Liver (tissue), 9 donors: ENCODE data around the gene HSPE1. TPM values are rescaled to one million over a fixed set of nuclear protein-coding genes. Genes with fewer than 3 reads are reported as not detected.
A peak's percentile ranks its signal among the peaks of the same experiment; 100 is the strongest.

Source experiments
- DNase-seq: peaks from one replicate; pipeline ENCODE4 v3.0.0-alpha.2; 2017; ENCODE audit warnings: low spot score
- H3K27ac ChIP-seq, 2 donors: one replicate each; pipeline ENCODE4 v1.7.0; 2013; ENCODE audit warnings: inconsistent platforms in 2 of 2, low read length in 2 of 2, control low read depth in 1 of 2, low read depth in 1 of 2, mild to moderate bottlenecking in 1 of 2
- H3K27me3 ChIP-seq, 4 donors: one replicate each; pipeline versions ENCODE4 v1.6.1 to v1.7.0; 2013; ENCODE audit warnings: low read length in 3 of 4, inconsistent platforms in 1 of 4, mild to moderate bottlenecking in 1 of 4, moderate library complexity in 1 of 4; ENCODE audit not compliant: control insufficient read depth in 4 of 4, insufficient read depth in 4 of 4
- H3K36me3 ChIP-seq, 4 donors: one replicate each; pipeline versions ENCODE4 v1.6.1 to v1.7.0; 2013; ENCODE audit warnings: low read length in 3 of 4, mild to moderate bottlenecking in 3 of 4, low read depth in 1 of 4, moderate library complexity in 1 of 4; ENCODE audit not compliant: control insufficient read depth in 4 of 4, insufficient read depth in 3 of 4
- H3K4me1 ChIP-seq, 4 donors: one replicate each; pipeline versions ENCODE4 v1.6.1 to v1.7.0; 2013; ENCODE audit warnings: low read length in 3 of 4, mild to moderate bottlenecking in 3 of 4, moderate library complexity in 1 of 4; ENCODE audit not compliant: control insufficient read depth in 4 of 4, insufficient read depth in 4 of 4
- H3K4me3 ChIP-seq, 3 donors: one replicate each; pipeline versions ENCODE4 v1.6.1 to v1.7.0; 2013; ENCODE audit warnings: low read length in 3 of 3, control low read depth in 1 of 3, low read depth in 1 of 3, mild to moderate bottlenecking in 1 of 3
- H3K9ac ChIP-seq, 2 donors: one replicate each; pipeline ENCODE4 v1.7.0; 2013; ENCODE audit warnings: low read length in 2 of 2, mild to moderate bottlenecking in 2 of 2, moderate library complexity in 2 of 2, control low read depth in 1 of 2, low read depth in 1 of 2
- H3K9me3 ChIP-seq, 4 donors: one replicate each; pipeline versions ENCODE4 v1.6.1 to v1.7.0; 2013; ENCODE audit warnings: low read length in 3 of 4; ENCODE audit not compliant: control insufficient read depth in 4 of 4
- EGR1 ChIP-seq, 2 donors: IDR thresholded peaks; 2 replicates each; pipeline ENCODE4 v1.6.1; 2016 to 2018; ENCODE audit warnings: antibody characterized with exemption in 2 of 2, low read depth in 2 of 2
- FOXA1 ChIP-seq: IDR thresholded peaks from 2 replicates; pipeline ENCODE4 v1.6.1; 2016; ENCODE audit warnings: antibody characterized with exemption
- FOXA2 ChIP-seq: IDR thresholded peaks from 2 replicates; pipeline ENCODE4 v1.6.1; 2016; ENCODE audit warnings: antibody characterized with exemption
- GABPA ChIP-seq, 2 donors: IDR thresholded peaks in 1 of 2; conservative IDR thresholded peaks in 1 of 2; 2 replicates each; pipeline ENCODE4 v1.6.1; 2016; ENCODE audit warnings: antibody characterized with exemption in 2 of 2, mild to moderate bottlenecking in 1 of 2, moderate library complexity in 1 of 2
- HNF4A ChIP-seq, 2 donors: conservative IDR thresholded peaks; 2 replicates each; pipeline ENCODE4 v1.6.1; 2016; ENCODE audit warnings: antibody characterized with exemption in 2 of 2, mild to moderate bottlenecking in 2 of 2
- HNF4G ChIP-seq: IDR thresholded peaks from 2 replicates; pipeline ENCODE4 v1.6.1; 2016; ENCODE audit warnings: antibody characterized with exemption
- JUND ChIP-seq, 2 donors: IDR thresholded peaks; 2 replicates each; pipeline ENCODE4 v1.6.1; 2016; ENCODE audit warnings: antibody characterized with exemption in 2 of 2
- NR2F2 ChIP-seq: IDR thresholded peaks from 2 replicates; pipeline ENCODE4 v1.6.1; 2016; ENCODE audit warnings: antibody characterized with exemption
- RAD21 ChIP-seq, 2 donors: IDR thresholded peaks; 2 replicates each; pipeline ENCODE4 v1.6.1; 2016; ENCODE audit warnings: antibody characterized with exemption in 2 of 2, mild to moderate bottlenecking in 2 of 2
- RXRA ChIP-seq, 2 donors: IDR thresholded peaks; 2 replicates each; pipeline ENCODE4 v1.6.1; 2017 to 2018; ENCODE audit warnings: antibody characterized with exemption in 2 of 2, mild to moderate bottlenecking in 1 of 2
- SP1 ChIP-seq: IDR thresholded peaks from 2 replicates; pipeline ENCODE4 v1.6.1; 2018; ENCODE audit warnings: antibody characterized with exemption, mild to moderate bottlenecking
- TAF1 ChIP-seq: conservative IDR thresholded peaks from 2 replicates; pipeline ENCODE4 v1.6.1; 2016; ENCODE audit warnings: antibody characterized with exemption, mild to moderate bottlenecking
- YY1 ChIP-seq: IDR thresholded peaks from 2 replicates; pipeline ENCODE4 v1.6.1; 2016; ENCODE audit warnings: antibody characterized with exemption, mild to moderate bottlenecking
- WGBS: extraction: QIAGEN DNeasy Blood & Tissue Kit; methylation state at CpG from one replicate; pipeline ENCODE4 v1.1.7; 2013; 5-methylcytosine and 5-hydroxymethylcytosine counted together
- polyA plus RNA-seq, 2 donors: library from polyadenylated mRNA; stranded (reverse) in 1 of 2; unstranded in 1 of 2; fragments of 200-250 nt in 1 of 2; fragments of >200 nt in 1 of 2; fragmentation: Nextera tagmentation in 1 of 2; extraction: Ambion mirVana in 1 of 2; gene quantifications; one replicate each; pipeline versions ENCODE4 v1.2.1 to v1.2.3, GENCODE V29; 2013 to 2015
- total RNA-seq, 2 donors: library from RNA; depleted of rRNA; stranded (reverse); fragments of >200 nt; gene quantifications; one replicate each; pipeline ENCODE4 v1.2.3, GENCODE V29; 2014
- TF ChIP-seq, protein P1 (sequence below): IDR thresholded peaks from 2 replicates; pipeline ENCODE4 v1.6.1; 2016; ENCODE audit warnings: antibody characterized with exemption, mild to moderate bottlenecking
- TF ChIP-seq, protein P2 (sequence below): IDR thresholded peaks from 2 replicates; pipeline ENCODE4 v1.6.1; 2016; ENCODE audit warnings: antibody characterized with exemption
- TF ChIP-seq, protein P3 (sequence below): IDR thresholded peaks from 2 replicates; pipeline ENCODE4 v1.6.1; 2016; ENCODE audit warnings: antibody characterized with exemption
- TF ChIP-seq, protein P4 (sequence below): fragments of 150-350 bp; IDR thresholded peaks from 2 replicates; pipeline ENCODE4 v1.5.1; 2017; ENCODE audit warnings: improper control_type of control experiment, low read depth, low read length; ENCODE audit not compliant: missing input control
- TF ChIP-seq, protein P5 (sequence below): IDR thresholded peaks from 2 replicates; pipeline ENCODE4 v1.6.1; 2016; ENCODE audit warnings: antibody characterized with exemption
- donor health status: healthy.
- donor health status: healthy.
- donor health status: healthy.
- donor health status: healthy.
- donor health status: healthy.

The HSPE1 gene
- total and polyA plus RNA-seq, 4 donors = 88.2 to 347 (median 190) TPM

DNA sequence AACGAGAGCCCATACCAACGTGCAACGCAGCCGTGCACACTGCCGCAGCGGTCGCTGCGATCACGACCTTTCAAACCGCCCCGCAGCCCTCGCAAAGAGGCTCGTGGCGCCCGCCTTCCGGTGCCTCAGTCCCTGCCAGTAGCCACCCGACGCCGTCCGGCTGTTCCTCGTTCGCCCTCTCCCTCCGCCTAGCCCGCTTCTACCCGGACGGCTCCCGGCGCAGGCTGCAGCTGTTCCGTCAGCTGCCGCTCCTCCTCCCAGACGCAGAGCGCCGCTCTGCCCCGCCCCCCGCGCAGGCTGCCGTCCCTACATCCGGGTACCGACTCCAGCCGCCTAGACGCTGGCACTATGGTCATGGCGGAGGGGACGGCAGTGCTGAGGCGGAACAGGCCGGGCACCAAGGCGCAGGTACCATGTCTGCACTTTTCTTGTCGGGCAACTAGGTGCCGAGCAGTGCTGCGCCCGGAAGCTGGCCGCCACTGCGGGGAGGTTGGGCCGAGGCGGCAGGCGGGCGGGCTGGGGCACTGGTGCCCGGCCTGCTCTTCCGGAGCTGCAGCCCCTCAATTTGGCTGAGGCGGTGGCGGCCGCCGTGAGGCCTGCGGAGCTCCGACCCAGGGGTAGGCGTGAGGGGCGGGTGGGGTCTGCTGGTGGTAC lies 15.7 kb downstream of the HSPE1 start, which contains the start of gene MOB4:
Gene MOB4 (plus strand): TSS at position 328 of the 654 bp plus-strand sequence. CDS start 21 bp downstream, at position 349.
- no peaks in the 10 kb centered on the region for H3K27me3 ChIP-seq
- H3K9me3 ChIP-seq = no peaks in the 10 kb centered on the region
- H3K9ac ChIP-seq = peak within 1 kb of the TSS; percentile 93 to 98
- peaks cover 0 to 12% (median 6%) of the 10 kb centered on the region in 4 donors for H3K4me1 ChIP-seq
- DNase-seq = peak; percentile 97
- WGBS = under 1% methylated on average over 66 of the region's 66 CpGs
- no peaks in the 10 kb centered on the region for H3K36me3 ChIP-seq
- H3K27ac ChIP-seq = peak within 1 kb of the TSS; percentile 93 to 95
- H3K4me3 ChIP-seq = peak within 1 kb of the TSS; percentile 64 to 82 (median 82)
- TF ChIP-seq TAF1 (peak; percentile 74), EGR1 (IDR thresholded peaks at IDR 0.05; ENCODE audit: low read depth in 2 of 2) (peak in 1 of 2 donors; percentile 73), FOXA2 (no peak), FOXA1 (no peak), HNF4G (no peak), RXRA (IDR thresholded peaks at IDR 0.05) (peak; percentile 48 to 58), JUND (IDR thresholded peaks at IDR 0.05) (peak; percentile 28 to 41), HNF4A (conservative IDR thresholded peaks at IDR 0.05) (peak; percentile 27 to 35), NR2F2 (peak; percentile 68), SP1 (peak; percentile 88), YY1 (peak; percentile 97), GABPA (IDR thresholded peaks at IDR 0.05 in 1 of 2, conservative IDR thresholded peaks at IDR 0.05 in 1 of 2) (peak; percentile 66 to 86), RAD21 (IDR thresholded peaks at IDR 0.05) (peak; percentile 57 to 63)
- TF ChIP-seq, protein P1, sequence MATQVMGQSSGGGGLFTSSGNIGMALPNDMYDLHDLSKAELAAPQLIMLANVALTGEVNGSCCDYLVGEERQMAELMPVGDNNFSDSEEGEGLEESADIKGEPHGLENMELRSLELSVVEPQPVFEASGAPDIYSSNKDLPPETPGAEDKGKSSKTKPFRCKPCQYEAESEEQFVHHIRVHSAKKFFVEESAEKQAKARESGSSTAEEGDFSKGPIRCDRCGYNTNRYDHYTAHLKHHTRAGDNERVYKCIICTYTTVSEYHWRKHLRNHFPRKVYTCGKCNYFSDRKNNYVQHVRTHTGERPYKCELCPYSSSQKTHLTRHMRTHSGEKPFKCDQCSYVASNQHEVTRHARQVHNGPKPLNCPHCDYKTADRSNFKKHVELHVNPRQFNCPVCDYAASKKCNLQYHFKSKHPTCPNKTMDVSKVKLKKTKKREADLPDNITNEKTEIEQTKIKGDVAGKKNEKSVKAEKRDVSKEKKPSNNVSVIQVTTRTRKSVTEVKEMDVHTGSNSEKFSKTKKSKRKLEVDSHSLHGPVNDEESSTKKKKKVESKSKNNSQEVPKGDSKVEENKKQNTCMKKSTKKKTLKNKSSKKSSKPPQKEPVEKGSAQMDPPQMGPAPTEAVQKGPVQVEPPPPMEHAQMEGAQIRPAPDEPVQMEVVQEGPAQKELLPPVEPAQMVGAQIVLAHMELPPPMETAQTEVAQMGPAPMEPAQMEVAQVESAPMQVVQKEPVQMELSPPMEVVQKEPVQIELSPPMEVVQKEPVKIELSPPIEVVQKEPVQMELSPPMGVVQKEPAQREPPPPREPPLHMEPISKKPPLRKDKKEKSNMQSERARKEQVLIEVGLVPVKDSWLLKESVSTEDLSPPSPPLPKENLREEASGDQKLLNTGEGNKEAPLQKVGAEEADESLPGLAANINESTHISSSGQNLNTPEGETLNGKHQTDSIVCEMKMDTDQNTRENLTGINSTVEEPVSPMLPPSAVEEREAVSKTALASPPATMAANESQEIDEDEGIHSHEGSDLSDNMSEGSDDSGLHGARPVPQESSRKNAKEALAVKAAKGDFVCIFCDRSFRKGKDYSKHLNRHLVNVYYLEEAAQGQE = peak; percentile 95
- TF ChIP-seq, protein P2, sequence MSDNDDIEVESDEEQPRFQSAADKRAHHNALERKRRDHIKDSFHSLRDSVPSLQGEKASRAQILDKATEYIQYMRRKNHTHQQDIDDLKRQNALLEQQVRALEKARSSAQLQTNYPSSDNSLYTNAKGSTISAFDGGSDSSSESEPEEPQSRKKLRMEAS = peak; percentile 43
- TF ChIP-seq, protein P3, sequence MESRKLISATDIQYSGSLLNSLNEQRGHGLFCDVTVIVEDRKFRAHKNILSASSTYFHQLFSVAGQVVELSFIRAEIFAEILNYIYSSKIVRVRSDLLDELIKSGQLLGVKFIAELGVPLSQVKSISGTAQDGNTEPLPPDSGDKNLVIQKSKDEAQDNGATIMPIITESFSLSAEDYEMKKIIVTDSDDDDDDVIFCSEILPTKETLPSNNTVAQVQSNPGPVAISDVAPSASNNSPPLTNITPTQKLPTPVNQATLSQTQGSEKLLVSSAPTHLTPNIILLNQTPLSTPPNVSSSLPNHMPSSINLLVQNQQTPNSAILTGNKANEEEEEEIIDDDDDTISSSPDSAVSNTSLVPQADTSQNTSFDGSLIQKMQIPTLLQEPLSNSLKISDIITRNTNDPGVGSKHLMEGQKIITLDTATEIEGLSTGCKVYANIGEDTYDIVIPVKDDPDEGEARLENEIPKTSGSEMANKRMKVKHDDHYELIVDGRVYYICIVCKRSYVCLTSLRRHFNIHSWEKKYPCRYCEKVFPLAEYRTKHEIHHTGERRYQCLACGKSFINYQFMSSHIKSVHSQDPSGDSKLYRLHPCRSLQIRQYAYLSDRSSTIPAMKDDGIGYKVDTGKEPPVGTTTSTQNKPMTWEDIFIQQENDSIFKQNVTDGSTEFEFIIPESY = peak; percentile 91
- TF ChIP-seq, protein P4, sequence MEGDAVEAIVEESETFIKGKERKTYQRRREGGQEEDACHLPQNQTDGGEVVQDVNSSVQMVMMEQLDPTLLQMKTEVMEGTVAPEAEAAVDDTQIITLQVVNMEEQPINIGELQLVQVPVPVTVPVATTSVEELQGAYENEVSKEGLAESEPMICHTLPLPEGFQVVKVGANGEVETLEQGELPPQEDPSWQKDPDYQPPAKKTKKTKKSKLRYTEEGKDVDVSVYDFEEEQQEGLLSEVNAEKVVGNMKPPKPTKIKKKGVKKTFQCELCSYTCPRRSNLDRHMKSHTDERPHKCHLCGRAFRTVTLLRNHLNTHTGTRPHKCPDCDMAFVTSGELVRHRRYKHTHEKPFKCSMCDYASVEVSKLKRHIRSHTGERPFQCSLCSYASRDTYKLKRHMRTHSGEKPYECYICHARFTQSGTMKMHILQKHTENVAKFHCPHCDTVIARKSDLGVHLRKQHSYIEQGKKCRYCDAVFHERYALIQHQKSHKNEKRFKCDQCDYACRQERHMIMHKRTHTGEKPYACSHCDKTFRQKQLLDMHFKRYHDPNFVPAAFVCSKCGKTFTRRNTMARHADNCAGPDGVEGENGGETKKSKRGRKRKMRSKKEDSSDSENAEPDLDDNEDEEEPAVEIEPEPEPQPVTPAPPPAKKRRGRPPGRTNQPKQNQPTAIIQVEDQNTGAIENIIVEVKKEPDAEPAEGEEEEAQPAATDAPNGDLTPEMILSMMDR = no peak
- TF ChIP-seq, protein P5, sequence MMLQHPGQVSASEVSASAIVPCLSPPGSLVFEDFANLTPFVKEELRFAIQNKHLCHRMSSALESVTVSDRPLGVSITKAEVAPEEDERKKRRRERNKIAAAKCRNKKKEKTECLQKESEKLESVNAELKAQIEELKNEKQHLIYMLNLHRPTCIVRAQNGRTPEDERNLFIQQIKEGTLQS = no peak
